HepG2 (cell line): Measurements from ENCODE around the gene UST. TPM values are rescaled to one million over a fixed set of nuclear protein-coding genes. Genes with fewer than 3 reads are reported as not detected.

Experiments
- ATAC-seq: fragments of 200-7000 bp; cut with Tn5 transposase; 3 replicates; pipeline ENCODE4 v1.9.1; 2020; ENCODE audit warnings: mild to moderate bottlenecking, moderate library complexity
- BruUV-seq: library from RNA; stranded (reverse); fragments of 400-500 nt; replicated peaks from 2 replicates; lab custom pipeline; 2021; lab: Mats Ljungman, UMichigan
- CTCF ChIA-PET: fragments of 300-600 bp; formaldehyde crosslinking; extraction: SDS; loops from one replicate; lab custom pipeline; 2021; ENCODE audit warnings: low total read pairs, inconsistent platforms, low intra/inter-chr PET ratio; lab: Yijun Ruan, JAX
- POLR2A ChIA-PET: fragments of 350-600 bp; sonication (Branson Sonifier 250); formaldehyde crosslinking; loops from one replicate; lab custom pipeline; 2020; ENCODE audit warnings: antibody characterized with exemption, inconsistent platforms; lab: Yijun Ruan, JAX
- DNase-seq: peaks from one replicate; pipeline ENCODE4 v3.0.0-alpha.2; 2015; ENCODE audit warnings: low spot score
- FAIRE-seq: peaks from 3 replicates; lab custom pipeline; 2011; peaks lifted over from hg19 to GRCh38; lab: Jason Lieb, UNC
- H2AFZ ChIP-seq: one replicate; pipeline ENCODE4 v1.6.1; 2011; ENCODE audit warnings: low read length, inconsistent platforms
- H3K27ac ChIP-seq: fragments of 300-600 bp; 3 replicates; pipeline ENCODE4 v1.8.0; 2011; ENCODE audit warnings: mixed run types, mild to moderate bottlenecking, mixed read lengths, low read length, inconsistent platforms; ENCODE audit not compliant: insufficient read depth; ENCODE audit errors: extremely low read length
- H3K27me3 ChIP-seq, 2 experiments: fragments of 200-600 bp in 1 of 2; 2 replicates in 1 of 2; 3 replicates in 1 of 2; pipeline versions ENCODE4 v1.6.0 to v1.8.0; 2011; ENCODE audit warnings: low read length in 2 of 2, mild to moderate bottlenecking in 2 of 2, moderate library complexity in 2 of 2, inconsistent platforms in 1 of 2; ENCODE audit not compliant: insufficient read depth in 2 of 2, control insufficient read depth in 1 of 2
- H3K36me3 ChIP-seq, 2 experiments: fragments of 200-600 bp in 1 of 2; replicated peaks in 1 of 2; 2 replicates in 1 of 2; 3 replicates in 1 of 2; pipeline versions ENCODE4 v1.5.1 to v1.8.0; 2011; ENCODE audit warnings: low read length in 2 of 2, inconsistent platforms in 1 of 2; ENCODE audit not compliant: insufficient read depth in 2 of 2, control insufficient read depth in 1 of 2
- H3K4me1 ChIP-seq: 2 replicates; pipeline ENCODE4 v1.5.1; 2012; ENCODE audit warnings: low read length, inconsistent platforms; ENCODE audit not compliant: insufficient read depth
- H3K4me2 ChIP-seq: 2 replicates; pipeline ENCODE4 v1.6.0; 2011; ENCODE audit warnings: low read depth, low read length, inconsistent platforms
- H3K4me3 ChIP-seq, 3 experiments: fragments of 200-600 bp in 1 of 3; sonication (generic), shearing (Covaris generic) in 1 of 3; replicated peaks in 1 of 3; 2 replicates each; pipeline ENCODE4 v1.5.1; 2011 to 2016; ENCODE audit warnings: low read length in 3 of 3, inconsistent platforms in 2 of 3, low read depth in 2 of 3, mild to moderate bottlenecking in 2 of 3, control low read depth in 1 of 3, mixed read lengths in 1 of 3; ENCODE audit not compliant: insufficient read depth in 1 of 3
- H3K79me2 ChIP-seq: one replicate; pipeline ENCODE4 v1.6.1; 2011; ENCODE audit warnings: low read length, inconsistent platforms; ENCODE audit not compliant: insufficient read depth
- H3K9ac ChIP-seq: 2 replicates; pipeline ENCODE4 v1.6.0; 2011; ENCODE audit warnings: mild to moderate bottlenecking, low read depth, low read length, inconsistent platforms; ENCODE audit not compliant: insufficient read depth
- H3K9me3 ChIP-seq: 2 replicates; pipeline ENCODE4 v1.5.1; 2012; ENCODE audit warnings: mild to moderate bottlenecking, low read length
- H4K20me1 ChIP-seq: 2 replicates; pipeline ENCODE4 v1.6.0; 2011; ENCODE audit warnings: inconsistent platforms, mild to moderate bottlenecking, low read length, moderate library complexity; ENCODE audit not compliant: insufficient read depth
- AKNA ChIP-seq: sonication (generic); formaldehyde crosslinking; IDR thresholded peaks from 2 replicates; pipeline ENCODE4 v1.4.0; 2020; ENCODE audit warnings: missing genetic modification reagents, borderline replicate concordance
- GATA4 ChIP-seq: sonication (generic); IDR thresholded peaks from 2 replicates; pipeline ENCODE4 v1.6.1; 2016; ENCODE audit warnings: antibody characterized with exemption, low read depth, borderline replicate concordance
- GPN1 ChIP-seq: sonication (generic); formaldehyde crosslinking; IDR thresholded peaks from 2 replicates; pipeline ENCODE4 v1.5.1; 2020; ENCODE audit warnings: missing genetic modification reagents, borderline replicate concordance
- HMG20B ChIP-seq: conservative IDR thresholded peaks from 2 replicates; pipeline ENCODE4 v1.6.1; 2016; ENCODE audit warnings: missing genetic modification reagents, missing compliant biosample characterization
- MEF2D ChIP-seq: sonication (generic); formaldehyde crosslinking; IDR thresholded peaks from 2 replicates; pipeline ENCODE4 v1.5.1; 2020; ENCODE audit warnings: mild to moderate bottlenecking, missing genetic modification reagents
- TBP ChIP-seq: sonication (generic); formaldehyde crosslinking; IDR thresholded peaks from 2 replicates; pipeline ENCODE4 v1.5.0; 2020; ENCODE audit warnings: missing genetic modification reagents
- ZNF253 ChIP-seq: sonication (generic); formaldehyde crosslinking; IDR thresholded peaks from 2 replicates; pipeline ENCODE4 v1.8.0; 2022; ENCODE audit warnings: mild to moderate bottlenecking, missing genetic modification reagents, borderline replicate concordance
- ZNF407 ChIP-seq: sonication (generic); formaldehyde crosslinking; IDR thresholded peaks from one replicate; pipeline ENCODE4 v1.5.1; 2020; ENCODE audit warnings: mild to moderate bottlenecking, missing genetic modification reagents; ENCODE audit errors: not compliant biosample characterization
- ZNF580 ChIP-seq: IDR thresholded peaks from 2 replicates; pipeline ENCODE4 v1.6.1; 2016; ENCODE audit warnings: low read depth, borderline replicate concordance
- ZNF615 ChIP-seq: sonication (generic); formaldehyde crosslinking; IDR thresholded peaks from 2 replicates; pipeline ENCODE4 v1.5.0; 2020; ENCODE audit warnings: mild to moderate bottlenecking, missing genetic modification reagents, borderline replicate concordance
- WGBS: methylation state at CpG from one replicate; pipeline ENCODE4 v1.1.6; 2017; ENCODE audit warnings: low lambda C conversion rate; 5-methylcytosine and 5-hydroxymethylcytosine counted together
- in situ Hi-C: cut with HindIII; loops from 2 replicates; pipeline ENCODE4 v1.10.0; 2017; ENCODE audit warnings: low pct_unique_long_range_greater_than_20kb; ENCODE audit not compliant: extremely low pct_ligation_motif_present
- intact Hi-C: fragments of 100-400 bp; cut with micrococcal nuclease; formaldehyde crosslinking; loops from one replicate; pipeline ENCODE4 v1.10.0; 2022; ENCODE audit not compliant: unreplicated experiment
- polyA plus RNA-seq, 8 experiments: library from polyadenylated mRNA; depleted of rRNA in 3 of 8; stranded (reverse) in 7 of 8; unstranded in 1 of 8; fragments of >200 nt; fragmentation: Illumina TruSeq in 4 of 8; extraction: Trizol in 4 of 8; gene quantifications; 2 replicates each; pipeline versions ENCODE4 v1.2.1 to v1.2.3, GENCODE V29; 2011 to 2016; ENCODE audit warnings: low read depth in 4 of 8, missing spikeins in 1 of 8, mixed read lengths in 1 of 8; ENCODE audit not compliant: insufficient read depth in 1 of 8
- total RNA-seq, 5 experiments: library from RNA; depleted of rRNA; stranded (reverse); fragments of >200 nt; fragmentation: Illumina TruSeq; extraction: Trizol; gene quantifications; 2 replicates each; pipeline ENCODE4 v1.2.3, GENCODE V29; 2016; ENCODE audit warnings: low read depth in 1 of 5

The UST gene
- total and polyA plus RNA-seq, 2 of the 13 experiments (the other 11 are each of a cell fraction or from before 2014, with no cell fraction given) = 0.27 TPM; not detected in 1

- ChIA-PET POLR2A (no interaction called here), CTCF (no interaction called here)
- H4K20me1 ChIP-seq = no peaks in the 10 kb centered on the region
- no peaks in the 10 kb centered on the region for H3K79me2 ChIP-seq
- H3K4me3 ChIP-seq = no peak overlapping the region
- DNase-seq (no peak), ATAC-seq (no peak), FAIRE-seq (no peak)
- no peak overlapping the region for H3K27ac ChIP-seq
- H3K9me3 ChIP-seq = no peaks in the 10 kb centered on the region
- H3K9ac ChIP-seq = no peak overlapping the region
- no TSS peak for BruUV-seq
- no peak overlapping the region for H2AFZ ChIP-seq
- H3K36me3 ChIP-seq = no peaks in the 10 kb centered on the region
- peaks cover 0 to 20% of the 10 kb centered on the region in 2 experiments; a peak in 2 of 5 replicates for H3K27me3 ChIP-seq
- peaks cover 20% of the 10 kb centered on the region for H3K4me1 ChIP-seq
- intact Hi-C loops = no loop called here
- WGBS = 59% methylated on average over 4 of the region's 4 CpGs
- no peak overlapping the region for H3K4me2 ChIP-seq
- in situ Hi-C loops = no loop called here
- TF ChIP-seq ZNF253 (CRISPR knock-in tag) = no peak
- TF ChIP-seq ZNF580 = no peak
- TF ChIP-seq TBP = no peak
- TF ChIP-seq GATA4 = no peak
- no peak for TF ChIP-seq MEF2D
- TF ChIP-seq GPN1 = no peak
- no peak for TF ChIP-seq HMG20B (CRISPR knock-in tag)
- no peak for TF ChIP-seq AKNA
- TF ChIP-seq ZNF615 (CRISPR knock-in tag) = no peak
- TF ChIP-seq ZNF407 (CRISPR knock-in tag) = no peak
Measured at GRCh38 chr6:148974351-148974750, 227.5 kb downstream of the UST start.
